Mesothelial cell of epicardium (in vitro differentiated cells): Measurements from ENCODE around the gene KAZN. TPM values are rescaled to one million over a fixed set of nuclear protein-coding genes. Genes with fewer than 3 reads are reported as not detected.

Experiments used
- DNase-seq, 2 experiments: peaks; one replicate each; pipeline ENCODE4 v3.0.0; 2021; ENCODE audit warnings: low spot score in 2 of 2; ENCODE audit not compliant: unreplicated experiment in 2 of 2
- H3K27ac Mint-ChIP-seq: 2 replicates; pipeline ENCODE4 v1.8.0; 2021; ENCODE audit warnings: mixed read lengths
- H3K27me3 Mint-ChIP-seq: 2 replicates; pipeline ENCODE4 v1.8.0; 2021; ENCODE audit warnings: low read depth, mixed read lengths
- H3K36me3 Mint-ChIP-seq: 2 replicates; pipeline ENCODE4 v1.8.0; 2021; ENCODE audit warnings: mixed read lengths
- H3K4me1 Mint-ChIP-seq: 2 replicates; pipeline ENCODE4 v1.8.0; 2021; ENCODE audit warnings: mixed read lengths
- H3K4me3 Mint-ChIP-seq: 2 replicates; pipeline ENCODE4 v1.8.0; 2021; ENCODE audit warnings: mild to moderate bottlenecking, moderate library complexity, mixed read lengths
- H3K9me3 Mint-ChIP-seq: 2 replicates; pipeline ENCODE4 v1.8.0; 2021; ENCODE audit warnings: mixed read lengths
- CTCF ChIP-seq: fragments of 200-600 bp; sonication (generic); IDR thresholded peaks from one replicate; pipeline ENCODE4 v1.5.0; 2021; ENCODE audit warnings: antibody characterized with exemption; ENCODE audit not compliant: unreplicated experiment
- total RNA-seq: library from RNA; stranded (reverse); gene quantifications from 3 replicates; pipeline ENCODE4 v1.2.1, GENCODE V29; 2021

Gene KAZN
- total RNA-seq, 1 donor from 2014 or later: 38.4 TPM

DNA sequence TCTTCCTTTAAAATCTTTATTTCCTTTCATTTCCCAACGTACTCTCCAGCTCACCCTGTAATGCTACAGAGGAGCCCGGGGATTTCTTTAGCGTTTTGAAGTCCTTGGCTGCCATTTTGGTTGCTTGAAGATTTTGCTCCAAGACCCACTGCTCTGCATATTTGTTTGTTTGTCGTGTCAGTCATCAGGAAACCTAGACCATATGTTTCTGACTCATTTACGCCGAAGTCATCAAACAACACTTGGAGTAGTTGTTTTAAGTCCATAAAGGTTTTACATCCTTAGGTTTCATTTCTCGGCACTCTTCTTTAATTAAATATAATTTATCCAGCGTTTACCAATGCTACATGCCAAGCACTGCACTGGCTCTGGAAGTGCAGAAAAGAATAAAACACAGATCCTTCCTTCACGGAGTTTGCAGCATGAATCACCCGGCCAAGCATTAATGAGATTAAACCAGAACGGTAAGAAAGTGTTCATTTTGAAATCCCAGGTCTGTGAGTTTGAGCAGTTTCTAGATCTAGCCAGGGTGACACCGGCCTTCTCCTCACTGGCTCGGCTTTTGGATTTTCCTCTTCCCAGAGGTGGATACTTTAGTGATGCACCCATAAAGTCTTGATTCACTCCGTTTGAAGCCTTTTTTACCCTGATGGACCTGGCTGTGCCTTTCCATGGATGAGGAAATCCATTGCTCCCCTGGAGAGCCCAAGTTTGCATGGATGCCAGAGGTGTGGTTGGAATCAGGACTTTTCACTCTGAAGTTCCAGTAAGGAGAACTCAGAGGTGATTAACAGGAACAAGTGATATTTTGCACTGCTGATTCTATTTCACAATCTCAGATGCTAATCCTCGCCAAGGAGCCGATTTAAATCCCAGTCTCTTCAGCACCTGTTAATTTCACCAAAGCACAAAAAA lies 109.3 kb downstream of the KAZN start:
- peaks cover 12% of the 10 kb centered on the region for H3K9me3 Mint-ChIP-seq
- no peaks in the 10 kb centered on the region for H3K4me1 Mint-ChIP-seq
- H3K4me3 Mint-ChIP-seq: no peak overlapping the region
- DNase-seq: no peak
- H3K36me3 Mint-ChIP-seq: peaks cover 13% of the 10 kb centered on the region
- no peaks in the 10 kb centered on the region for H3K27me3 Mint-ChIP-seq
- no peak overlapping the region for H3K27ac Mint-ChIP-seq
- TF ChIP-seq CTCF: no peak

DNA sequence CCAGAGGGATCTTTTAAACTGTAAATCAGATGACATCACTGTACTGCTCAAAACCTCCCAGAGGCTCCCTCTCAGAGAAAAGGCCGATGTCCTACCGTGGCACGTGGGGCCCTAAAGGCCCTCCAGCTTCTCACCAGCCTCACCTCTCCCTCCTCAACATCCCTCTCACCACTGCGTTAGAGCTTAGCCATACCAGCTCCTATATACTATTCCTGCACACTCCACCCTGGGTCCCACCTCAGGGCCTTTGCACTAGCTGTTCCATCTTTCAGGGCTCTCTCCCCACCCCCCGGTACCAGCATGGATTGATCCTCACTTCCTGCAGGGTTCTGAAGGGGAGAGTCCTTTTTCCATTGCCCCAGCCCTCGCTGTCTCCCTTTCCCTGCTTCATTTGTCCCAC lies 111.8 kb downstream of the KAZN start:
- no peak for TF ChIP-seq CTCF
- peaks cover 8% of the 10 kb centered on the region for H3K36me3 Mint-ChIP-seq

GRCh38 chr1:14712136-14712535 lies 113.7 kb downstream of the KAZN start:
- no peak overlapping the region for H3K27ac Mint-ChIP-seq

More for the DNA sequence above, 111.8 kb downstream of the KAZN start:
- DNase-seq: no peak
- H3K27ac Mint-ChIP-seq: no peak overlapping the region
- no peaks in the 10 kb centered on the region for H3K4me1 Mint-ChIP-seq
- peaks cover 4% of the 10 kb centered on the region for H3K9me3 Mint-ChIP-seq
- H3K4me3 Mint-ChIP-seq: no peak overlapping the region
- H3K27me3 Mint-ChIP-seq: no peaks in the 10 kb centered on the region

GRCh38 chr1:14713077-14713476 lies 114.6 kb downstream of the KAZN start:
- Mint-ChIP-seq H3K4me3 (no peak overlapping the region), H3K27me3 (no peaks in the 10 kb centered on the region), H3K36me3 (peaks cover 4% of the 10 kb centered on the region), H3K9me3 (no peaks in the 10 kb centered on the region), H3K27ac (no peak overlapping the region), H3K4me1 (no peaks in the 10 kb centered on the region)
- no peak for TF ChIP-seq CTCF
- no peak for DNase-seq

More at GRCh38 chr1:14712136-14712535, 113.7 kb downstream of the KAZN start:
- no peak for DNase-seq
- Mint-ChIP-seq H3K4me1 (no peaks in the 10 kb centered on the region), H3K4me3 (no peak overlapping the region), H3K27me3 (no peaks in the 10 kb centered on the region), H3K9me3 (no peaks in the 10 kb centered on the region), H3K36me3 (peaks cover 4% of the 10 kb centered on the region)
- no peak for TF ChIP-seq CTCF

DNA sequence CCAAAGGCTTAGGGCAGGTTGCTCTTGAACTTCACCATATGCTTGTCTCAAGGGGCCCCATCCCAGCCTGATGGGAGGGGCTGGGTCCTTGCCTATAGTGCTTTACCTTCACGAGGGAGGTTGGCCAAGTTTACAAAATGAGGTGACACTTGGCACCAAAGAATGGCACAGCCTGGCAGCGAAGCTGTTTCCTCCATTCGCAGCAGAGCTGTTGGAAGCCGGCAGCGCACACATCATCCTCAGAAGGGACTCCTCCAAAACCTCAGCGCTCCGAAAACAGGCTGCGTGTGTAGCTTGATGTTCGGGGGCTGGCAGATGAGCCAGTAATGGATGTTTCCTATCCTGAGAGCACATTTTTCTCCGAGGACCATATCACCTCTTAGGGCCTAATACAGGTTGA lies 116.8 kb downstream of the KAZN start:
- no peak overlapping the region for H3K27ac Mint-ChIP-seq
- H3K36me3 Mint-ChIP-seq: peaks cover 2% of the 10 kb centered on the region
- no peak for DNase-seq
- TF ChIP-seq CTCF: no peak
- H3K4me1 Mint-ChIP-seq: no peaks in the 10 kb centered on the region
- no peak overlapping the region for H3K4me3 Mint-ChIP-seq
- H3K27me3 Mint-ChIP-seq: no peaks in the 10 kb centered on the region
- H3K9me3 Mint-ChIP-seq: peaks cover 4% of the 10 kb centered on the region
